Adrenal gland (tissue), 12 donors: ENCODE data around the gene PDE7B. TPM values are rescaled to one million over a fixed set of nuclear protein-coding genes. Genes with fewer than 3 reads are reported as not detected.

Source experiments
- DNase-seq, 7 donors: peaks; one replicate each; pipeline ENCODE4 v3.0.0-alpha.2; 2019 to 2020
- H3K27ac ChIP-seq, 5 donors: fragments of 200-600 bp; sonication (generic) in 4 of 5; 1 replicate in 3 of 5; 2 replicates in 2 of 5; pipeline versions ENCODE4 v1.5.1 to v1.8.0; 2016 to 2020; ENCODE audit warnings: mild to moderate bottlenecking in 1 of 5
- H3K27me3 ChIP-seq: fragments of 200-600 bp; 2 replicates; pipeline ENCODE4 v1.8.0; 2021
- H3K36me3 ChIP-seq, 2 donors: fragments of 200-600 bp; replicated peaks in 1 of 2; 1 replicate in 1 of 2; 2 replicates in 1 of 2; pipeline versions ENCODE4 v1.5.1 to v1.8.0; 2018 to 2022
- H3K4me1 ChIP-seq, 2 donors: fragments of 200-600 bp; replicated peaks in 1 of 2; 1 replicate in 1 of 2; 2 replicates in 1 of 2; pipeline versions ENCODE4 v1.5.1 to v1.8.0; 2018 to 2021
- H3K4me3 ChIP-seq, 4 donors: fragments of 200-600 bp; sonication (generic) in 3 of 4; one replicate each; pipeline ENCODE4 v1.5.1; 2016 to 2018
- H3K9me3 ChIP-seq, 3 donors: fragments of 200-600 bp; sonication (generic) in 1 of 3; replicated peaks in 1 of 3; 1 replicate in 2 of 3; 2 replicates in 1 of 3; pipeline versions ENCODE4 v1.5.1 to v1.8.0; 2016 to 2021
- CTCF ChIP-seq, 6 experiments: fragments of 450-650 bp in 4 of 6; fragments of 200-600 bp in 2 of 6; sonication (generic) in 1 of 6; IDR thresholded peaks; 1 replicate in 5 of 6; 2 replicates in 1 of 6; pipeline versions ENCODE4 v1.5.1 to v1.8.0; 2016 to 2021; ENCODE audit warnings: antibody characterized with exemption in 6 of 6, mild to moderate bottlenecking in 2 of 6, moderate library complexity in 1 of 6
- POLR2A ChIP-seq, 2 donors: fragments of 450-650 bp; IDR thresholded peaks; one replicate each; pipeline ENCODE4 v1.6.1; 2017; ENCODE audit warnings: antibody characterized with exemption in 2 of 2, mild to moderate bottlenecking in 2 of 2, moderate library complexity in 1 of 2
- WGBS, 4 donors: extraction: QIAGEN DNeasy Blood & Tissue Kit in 2 of 4; methylation state at CpG; one replicate each; pipeline versions ENCODE4 v1.1.5 to v1.1.7; 2013 to 2017; 5-methylcytosine and 5-hydroxymethylcytosine counted together
- intact Hi-C, 2 donors: fragments of 100-400 bp; cut with DNase I; formaldehyde crosslinking; loops; one replicate each; pipeline versions ENCODE4 v1.14.1 to v1.15.0; 2022 to 2023
- polyA plus RNA-seq, 3 donors: library from polyadenylated mRNA; stranded (reverse); fragments of 200-250 nt in 2 of 3; fragments of 350-450 nt in 1 of 3; fragmentation: Illumina TruSeq in 1 of 3; extraction: RNeasy Lipid Tissue Mini Kit (QIAGEN cat#74804) in 1 of 3; gene quantifications; one replicate each; pipeline ENCODE4 v1.2.3, GENCODE V29; 2013 to 2014
- total RNA-seq, 9 donors: library from RNA; depleted of rRNA in 4 of 9; stranded (reverse); fragments of >200 nt in 4 of 9; fragments of 120-200 nt in 1 of 9; fragmentation: NEBNext Ultra II Directional in 1 of 9; extraction: Animal tissue kit (Norgen Biotek cat#: 25700) in 1 of 9; gene quantifications; one replicate each; pipeline versions ENCODE4 v1.1.0 to v1.2.4, GENCODE V29; 2013 to 2023
- donor health status: healthy with polysubstance abuse.
- donor health status: Bipolar disorder and iron deficiency.
- donor health status: DM: yes; HTN: yes; CAD: no.
- donor health status: DM: no; HTN: no; CAD: no.
- donor health status: DM: no; HTN: no; CAD: no.
- donor health status: DM: yes; HTN: yes; CAD: no.

PDE7B gene
- total and polyA plus RNA-seq, 12 donors, result 1.3 to 11.5 (median 5.2) TPM

- Histone ChIP-seq H3K27ac (no peak overlapping the region), H3K4me1 (no peaks in the 10 kb centered on the region), H3K27me3 (no peaks in the 10 kb centered on the region), H3K9me3 (no peaks in the 10 kb centered on the region), H3K36me3 (no peaks in the 10 kb centered on the region), H3K4me3 (no peak overlapping the region)
- intact Hi-C loops, result no loop called here
- TF ChIP-seq POLR2A (IDR thresholded peaks at IDR 0.05) (no peak), CTCF (IDR thresholded peaks at IDR 0.05) (no peak)
- 67 to 80% (median 69%) methylated on average over 6 of the region's 6 CpGs for WGBS, 4 donors
- no peak for DNase-seq
These were observed 26.2 kb downstream of the PDE7B start for GRCh38 chr6:135877666-135878065.

- TF ChIP-seq CTCF (IDR thresholded peaks at IDR 0.05) (no peak), POLR2A (IDR thresholded peaks at IDR 0.05) (no peak)
- WGBS, 4 donors, result 67 to 81% (median 75%) methylated on average over 7 of the region's 7 CpGs
These were observed 28.8 kb downstream of the PDE7B start for GRCh38 chr6:135880066-135880972.

GRCh38 chr6:135883045-135883444 lies 31.5 kb downstream of the PDE7B start:
- no peaks in the 10 kb centered on the region for H3K9me3 ChIP-seq
- H3K4me1 ChIP-seq, result no peaks in the 10 kb centered on the region
- H3K36me3 ChIP-seq, result no peaks in the 10 kb centered on the region
- DNase-seq, result no peak
- TF ChIP-seq POLR2A (IDR thresholded peaks at IDR 0.05) (no peak), CTCF (IDR thresholded peaks at IDR 0.05) (no peak)
- no peaks in the 10 kb centered on the region for H3K27me3 ChIP-seq
- 92 to 96% (median 94%) methylated on average over 2 of the region's 2 CpGs for WGBS, 4 donors
- no peak overlapping the region for H3K4me3 ChIP-seq
- intact Hi-C loops, result no loop called here
- no peak overlapping the region for H3K27ac ChIP-seq

More at GRCh38 chr6:135880066-135880972, 28.8 kb downstream of the PDE7B start:
- Histone ChIP-seq H3K27ac (peak overlapping the region in 1 of 5 donors; percentile 20), H3K4me1 (no peaks in the 10 kb centered on the region), H3K9me3 (no peaks in the 10 kb centered on the region), H3K27me3 (no peaks in the 10 kb centered on the region), H3K4me3 (peak overlapping the region in 1 of 4 donors; percentile 11), H3K36me3 (no peaks in the 10 kb centered on the region)
- intact Hi-C loops, result no loop called here
- no peak for DNase-seq

GRCh38 chr6:135883536-135883935 lies 32.0 kb downstream of the PDE7B start:
- TF ChIP-seq POLR2A (IDR thresholded peaks at IDR 0.05) (no peak), CTCF (IDR thresholded peaks at IDR 0.05) (no peak)
- Histone ChIP-seq H3K36me3 (no peaks in the 10 kb centered on the region), H3K27me3 (no peaks in the 10 kb centered on the region), H3K27ac (no peak overlapping the region), H3K4me1 (no peaks in the 10 kb centered on the region), H3K4me3 (no peak overlapping the region), H3K9me3 (no peaks in the 10 kb centered on the region)
- 86 to 92% (median 90%) methylated on average over 2 of the region's 2 CpGs for WGBS, 4 donors
- no peak for DNase-seq
- intact Hi-C loops, result no loop called here
